ENCODE measurements around the gene FAM193A. TPM values are rescaled to one million over a fixed set of nuclear protein-coding genes. Genes with fewer than 3 reads are reported as not detected.

FAM193A gene
- total RNA-seq, 1 donor from 2014 or later, result 19.3 TPM

Small RNA genes within 50 kb of the gene (small RNA-seq; reads per million reads assigned to genes)
- gene CR545473.1 (ENCODE audit: low replicate concordance) (not detected), gene RF00019 (ENCODE audit: low replicate concordance) (not detected)

Other genes starting within 250 kb of the FAM193A start
- gene ZFYVE28, start 118.0 kb upstream of the FAM193A start, total RNA-seq, result 5.1 TPM
- not detected for gene CFAP99, start 117.7 kb upstream of the FAM193A start, total RNA-seq
- 44.1 TPM for gene RNF4, start 67.5 kb upstream of the FAM193A start, total RNA-seq
- 12.4 TPM for gene TNIP2, start 219.7 kb downstream of the FAM193A start, total RNA-seq